Measurements from ENCODE around the gene ZNF319. TPM values are rescaled to one million over a fixed set of nuclear protein-coding genes. Genes with fewer than 3 reads are reported as not detected.

ZNF319 gene
- total and polyA plus RNA-seq, 2 of the 8 experiments (the other 6 are each of a cell fraction or from before 2014, with no cell fraction given) = 3.3 to 5.5 TPM

DNA sequence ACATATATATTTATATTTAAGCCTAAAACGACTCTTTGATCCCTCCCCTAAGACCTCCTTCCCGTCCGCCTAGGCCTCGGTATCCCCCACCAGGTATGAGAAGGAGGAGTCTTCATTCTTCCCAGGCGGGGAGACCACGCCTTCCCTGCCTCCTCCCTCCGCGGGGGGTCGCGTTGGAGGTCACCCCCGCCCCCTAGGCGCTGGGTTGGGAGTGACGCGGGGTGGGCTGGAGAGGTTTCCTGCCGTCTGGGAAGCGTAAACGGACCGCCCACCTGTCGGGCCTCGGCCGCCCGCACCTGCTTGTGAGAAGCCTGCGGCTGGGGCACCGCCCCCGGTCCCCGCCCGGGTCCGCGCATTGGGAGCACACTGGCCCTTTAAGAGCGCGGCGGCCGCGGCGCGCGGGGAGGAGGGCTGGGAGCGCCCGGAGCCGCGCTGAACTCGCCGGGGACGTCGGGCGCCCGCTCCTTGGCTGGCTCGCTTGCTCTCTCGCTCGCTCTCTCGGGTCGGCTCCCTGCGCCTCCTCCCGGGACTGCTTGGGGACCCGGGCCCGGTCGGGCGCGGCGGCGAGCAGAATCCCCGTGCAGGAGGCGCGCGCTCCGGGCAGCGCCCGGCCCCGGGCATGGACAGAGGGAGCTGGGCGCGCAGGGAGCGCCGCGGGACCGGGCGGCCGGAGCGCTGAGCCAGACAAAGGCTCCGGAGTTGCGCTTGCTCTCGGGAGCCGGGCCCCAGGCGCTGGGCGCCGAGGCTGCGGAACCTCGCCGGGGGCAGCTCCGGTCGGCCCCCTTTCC lies 25.1 kb upstream of the ZNF319 start, which contains the start of gene MMP15 (continued):
- TF ChIP-seq, protein P1, sequence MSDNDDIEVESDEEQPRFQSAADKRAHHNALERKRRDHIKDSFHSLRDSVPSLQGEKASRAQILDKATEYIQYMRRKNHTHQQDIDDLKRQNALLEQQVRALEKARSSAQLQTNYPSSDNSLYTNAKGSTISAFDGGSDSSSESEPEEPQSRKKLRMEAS (IDR thresholded peaks at IDR 0.05) = 0 out of 2 replicates have a peak, but pooled peaks have one; percentile 23
- no peak for TF ChIP-seq CTBP2 (IDR thresholded peaks at IDR 0.05; ENCODE audit: borderline replicate concordance, insufficient read depth, insufficient read length, low read length)
- no peak; a peak in 1 of 3 replicates for TF ChIP-seq POLR2A (IDR thresholded peaks at IDR 0.05; ENCODE audit: control extremely low read depth in 1 of 2, low read depth in 2 of 2, low read length in 2 of 2)
- TF ChIP-seq KDM5A (IDR thresholded peaks at IDR 0.05; ENCODE audit: low read length) = no peak
- no peak for TF ChIP-seq TAF7 (optimal IDR thresholded peaks at IDR 0.05; ENCODE audit: borderline replicate concordance, low read depth, low read length)
- TF ChIP-seq JUND (IDR thresholded peaks at IDR 0.05; ENCODE audit: low read length) = no peak
- TF ChIP-seq GABPA (IDR thresholded peaks at IDR 0.05; ENCODE audit: borderline replicate concordance, insufficient read depth, low read length) = no peak
- TF ChIP-seq EP300 (IDR thresholded peaks at IDR 0.05; ENCODE audit: borderline replicate concordance in 1 of 2, low read depth in 2 of 2, low read length in 2 of 2) = no peak
- peak; percentile 6; the same call in 1 of the 2 replicates for TF ChIP-seq RBBP5 (IDR thresholded peaks at IDR 0.05; ENCODE audit: borderline replicate concordance, low read depth, low read length)
- no peak for TF ChIP-seq CEBPB (IDR thresholded peaks at IDR 0.05; ENCODE audit: low read depth, low read length)
- TF ChIP-seq BCL11A (IDR thresholded peaks at IDR 0.05; ENCODE audit: low read depth in 2 of 2, low read length in 2 of 2) = no peak
- TF ChIP-seq BACH1 (IDR thresholded peaks at IDR 0.05; ENCODE audit: low read length) = no peak
- no peak for TF ChIP-seq CBX5 (IDR thresholded peaks at IDR 0.05; ENCODE audit: low read depth, low read length)
- TF ChIP-seq GTF2F1 (IDR thresholded peaks at IDR 0.05; ENCODE audit: borderline replicate concordance, low read depth, low read length) = no peak
- no peak for TF ChIP-seq RNF2 (IDR thresholded peaks at IDR 0.05; ENCODE audit: borderline replicate concordance, low read depth, low read length, missing control alignments, poor library complexity, severe bottlenecking)
- TF ChIP-seq NRF1 (IDR thresholded peaks at IDR 0.05; ENCODE audit: low read depth, low read length) = no peak
- TF ChIP-seq TEAD4 (IDR thresholded peaks at IDR 0.05; ENCODE audit: low read depth, low read length) = no peak
- TF ChIP-seq FOSL1 (IDR thresholded peaks at IDR 0.05; ENCODE audit: insufficient read depth, low read depth, low read length) = no peak
- TF ChIP-seq SP1 (IDR thresholded peaks at IDR 0.05; ENCODE audit: low read depth, low read length) = no peak; the same call in 1 of the 2 replicates
- TF ChIP-seq EZH2 (IDR thresholded peaks at IDR 0.05; ENCODE audit: low read depth, low read length, severe bottlenecking) = no peak
- no peak for TF ChIP-seq SUZ12 (IDR thresholded peaks at IDR 0.05; ENCODE audit: low read length)
- TF ChIP-seq CHD2 (IDR thresholded peaks at IDR 0.05; ENCODE audit: low read length) = no peak
- no peak for TF ChIP-seq HDAC6 (IDR thresholded peaks at IDR 0.05; ENCODE audit: low read depth, low read length)
- TF ChIP-seq SIN3A (conservative IDR thresholded peaks at IDR 0.05 in 1 of 2, IDR thresholded peaks at IDR 0.05 in 1 of 2; ENCODE audit: low read depth in 1 of 2, low read length in 2 of 2) = peak; percentile 83 to 85; a peak in 3 of 4 replicates
